ENCODE measurements around the gene ZAP70.

DNA sequence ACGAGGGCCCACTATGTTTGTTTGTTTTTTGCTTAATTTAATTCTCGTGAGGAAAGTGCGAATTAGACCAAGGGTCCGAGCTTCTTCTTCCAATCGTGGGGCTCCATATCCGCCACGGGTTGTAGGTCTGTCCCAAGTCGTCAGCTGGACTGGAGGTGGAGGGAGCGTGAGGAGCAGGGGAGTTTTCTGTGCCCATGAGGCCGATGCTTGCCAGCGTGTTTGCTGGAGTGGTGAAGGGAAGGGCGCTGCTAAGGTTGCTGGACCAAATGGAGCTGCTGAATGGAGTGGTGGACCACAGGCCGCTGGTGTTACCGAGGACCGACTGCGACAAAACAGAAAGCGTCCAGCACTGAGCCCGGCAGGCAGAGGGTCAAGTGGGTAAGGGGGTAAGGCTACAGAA, 43.7 kb downstream of the ZAP70 start:
- TF ChIP-seq, protein P1, sequence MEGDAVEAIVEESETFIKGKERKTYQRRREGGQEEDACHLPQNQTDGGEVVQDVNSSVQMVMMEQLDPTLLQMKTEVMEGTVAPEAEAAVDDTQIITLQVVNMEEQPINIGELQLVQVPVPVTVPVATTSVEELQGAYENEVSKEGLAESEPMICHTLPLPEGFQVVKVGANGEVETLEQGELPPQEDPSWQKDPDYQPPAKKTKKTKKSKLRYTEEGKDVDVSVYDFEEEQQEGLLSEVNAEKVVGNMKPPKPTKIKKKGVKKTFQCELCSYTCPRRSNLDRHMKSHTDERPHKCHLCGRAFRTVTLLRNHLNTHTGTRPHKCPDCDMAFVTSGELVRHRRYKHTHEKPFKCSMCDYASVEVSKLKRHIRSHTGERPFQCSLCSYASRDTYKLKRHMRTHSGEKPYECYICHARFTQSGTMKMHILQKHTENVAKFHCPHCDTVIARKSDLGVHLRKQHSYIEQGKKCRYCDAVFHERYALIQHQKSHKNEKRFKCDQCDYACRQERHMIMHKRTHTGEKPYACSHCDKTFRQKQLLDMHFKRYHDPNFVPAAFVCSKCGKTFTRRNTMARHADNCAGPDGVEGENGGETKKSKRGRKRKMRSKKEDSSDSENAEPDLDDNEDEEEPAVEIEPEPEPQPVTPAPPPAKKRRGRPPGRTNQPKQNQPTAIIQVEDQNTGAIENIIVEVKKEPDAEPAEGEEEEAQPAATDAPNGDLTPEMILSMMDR (IDR thresholded peaks at IDR 0.05): no peak
- no peak for TF ChIP-seq POLR2A (IDR thresholded peaks at IDR 0.05)
